Stimulated activated CD4-positive, alpha-beta T cell treated with anti-CD3 and anti-CD28 coated beads, Interleukin-12 subunit alpha, Interleukin-12 subunit beta, amount 100 ng/mL, for 48 hours (primary cell): Measurements from ENCODE around the gene RPS6KA2.

Experiments used
- DNase-seq, 3 donors: peaks; one replicate each; pipeline ENCODE4 v3.0.0-alpha.2; 2020; ENCODE audit warnings: low read depth in 2 of 3, low spot score in 1 of 3

The RPS6KA2 gene

DNA sequence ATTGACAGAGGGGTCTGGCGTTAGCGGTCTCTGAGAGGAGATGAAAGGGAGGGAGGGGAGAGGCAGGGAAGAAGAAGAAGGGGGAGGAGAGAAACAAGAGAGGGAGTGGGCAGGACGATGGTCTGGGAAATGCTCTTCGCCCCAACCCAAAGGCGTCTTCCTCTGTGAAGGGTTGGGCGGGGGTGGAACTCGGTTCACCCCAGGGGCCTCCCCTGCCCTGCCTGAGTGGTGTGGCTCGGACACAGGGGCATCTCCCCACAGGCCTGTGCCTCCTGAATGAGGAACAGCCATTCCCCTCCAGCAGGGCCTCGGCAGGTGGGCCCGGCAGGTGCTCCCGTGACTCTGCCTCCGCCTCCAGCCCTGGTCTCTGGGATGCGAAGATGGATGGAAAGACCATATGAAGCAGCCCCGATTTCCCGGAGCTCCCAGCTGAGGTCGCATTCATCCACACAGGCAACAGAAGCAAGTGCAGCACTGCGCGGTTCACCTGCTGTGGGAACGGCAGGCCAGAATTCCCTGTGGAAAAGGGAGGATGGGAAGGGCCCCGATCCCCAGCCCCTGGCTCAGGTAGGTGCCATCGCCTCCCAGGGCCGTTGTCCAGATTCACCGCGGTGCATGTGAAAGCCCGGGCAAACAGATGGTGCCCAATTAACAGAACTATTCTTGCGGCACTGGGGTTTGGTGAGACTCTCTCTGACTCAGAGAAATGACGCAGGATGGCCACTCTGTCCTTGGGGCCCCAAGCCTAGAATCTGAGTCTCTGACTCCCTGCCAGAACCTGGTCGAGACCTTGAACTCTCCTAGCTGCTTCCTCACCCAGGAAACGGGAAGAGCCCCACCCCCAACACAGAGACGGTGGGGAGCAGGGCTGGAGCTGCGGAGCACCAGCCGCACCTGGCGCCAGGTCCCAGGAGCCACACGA is 29.4 kb upstream of the RPS6KA2 start:
- DNase-seq, result no peak

DNA sequence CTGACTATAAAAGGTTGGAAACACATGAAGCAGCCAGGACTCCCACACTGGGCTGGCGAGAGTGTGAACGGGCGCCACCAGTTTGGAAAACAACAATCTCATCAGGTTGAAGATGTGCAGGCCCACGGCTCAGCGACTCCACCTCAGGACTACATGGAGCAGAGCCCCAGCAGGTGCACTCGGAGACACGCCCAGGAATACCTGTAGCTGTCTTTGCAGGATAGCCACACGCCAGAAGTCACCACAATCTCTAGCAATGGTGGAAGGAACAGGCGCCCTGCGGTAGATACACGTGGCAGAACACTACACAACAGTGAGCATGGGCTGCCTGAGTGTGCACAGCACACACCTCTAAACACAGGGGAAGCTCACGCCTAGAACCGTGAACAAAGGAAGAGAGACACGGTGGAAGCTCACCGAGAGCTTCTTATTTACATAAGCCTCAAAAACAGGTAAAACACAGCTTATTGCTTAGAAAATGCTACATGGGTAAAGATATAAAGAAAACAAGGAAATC is 28.7 kb upstream of the RPS6KA2 start:
- no peak for DNase-seq

GRCh38 chr6:166655251-166655650 is 28.2 kb upstream of the RPS6KA2 start:
- DNase-seq, result no peak

GRCh38 chr6:166654573-166654972 is 27.5 kb upstream of the RPS6KA2 start:
- no peak for DNase-seq

- DNase-seq, result no peak
Observed at GRCh38 chr6:166653639-166653941, 26.5 kb upstream of the RPS6KA2 start.

DNA sequence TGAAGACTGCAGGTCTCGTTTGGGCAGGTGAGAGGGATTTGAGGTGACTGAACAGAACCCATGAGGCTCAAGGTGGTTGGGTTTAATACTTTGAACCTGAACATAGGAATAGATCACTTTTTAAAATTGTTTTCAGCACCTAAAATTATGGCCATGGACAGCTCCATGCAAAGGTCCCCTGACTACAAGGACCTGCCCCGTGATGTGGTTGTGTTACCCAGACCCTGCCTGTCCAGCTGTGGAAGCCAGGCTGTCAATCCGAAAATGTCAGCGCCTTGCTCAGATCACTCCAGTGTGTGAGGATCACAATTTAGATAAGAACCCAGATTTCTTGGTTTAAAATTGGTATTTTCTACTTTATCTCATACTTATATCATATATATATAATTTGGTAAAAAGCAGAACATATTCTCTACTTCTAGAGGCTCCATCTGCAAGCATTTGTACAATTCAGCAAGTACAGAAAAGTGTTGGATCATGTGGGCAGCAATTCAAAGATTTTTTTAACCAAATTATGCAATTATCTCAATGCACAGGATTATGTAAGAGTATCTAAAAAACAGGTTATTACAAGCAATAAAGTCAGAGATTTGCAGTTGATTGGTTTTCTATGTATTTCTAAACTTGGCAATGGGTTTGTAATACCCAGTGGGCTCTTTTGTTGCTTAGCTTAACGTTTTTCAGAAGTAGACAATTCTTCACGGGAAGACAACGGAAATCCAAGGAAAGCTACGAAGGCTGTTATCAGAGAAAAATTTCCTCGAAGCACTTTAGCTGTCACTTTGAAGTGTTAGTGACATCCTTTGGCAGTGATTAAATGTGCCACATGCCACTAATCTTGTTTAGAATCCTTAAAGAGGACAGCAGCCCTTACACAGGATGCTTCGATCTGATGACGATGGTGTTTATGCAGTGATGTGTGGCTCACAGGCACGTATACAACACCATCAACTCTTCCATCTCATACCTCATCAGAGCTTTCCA is 24.1 kb upstream of the RPS6KA2 start:
- no peak for DNase-seq

DNA sequence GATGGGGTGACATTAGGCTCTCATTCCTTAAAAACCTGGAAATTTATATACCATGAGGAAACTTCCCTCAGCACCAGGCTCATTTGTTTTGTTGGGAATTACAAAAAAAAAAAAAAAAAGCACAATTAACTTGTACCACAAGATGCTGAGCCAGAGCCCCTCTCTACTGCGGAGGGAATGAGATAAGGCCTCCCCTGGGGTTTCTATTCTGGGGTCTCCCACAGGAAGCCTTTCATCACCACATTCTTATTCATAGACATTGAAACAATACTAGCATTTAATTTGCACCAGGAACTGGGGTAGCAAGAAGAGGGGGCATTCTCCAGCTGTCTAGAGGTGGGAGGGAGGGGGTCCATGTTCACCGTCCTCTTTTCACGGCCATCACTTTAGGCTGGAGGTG is 23.0 kb upstream of the RPS6KA2 start:
- DNase-seq, result no peak

GRCh38 chr6:166648846-166649245 is 21.8 kb upstream of the RPS6KA2 start:
- no peak for DNase-seq

DNA sequence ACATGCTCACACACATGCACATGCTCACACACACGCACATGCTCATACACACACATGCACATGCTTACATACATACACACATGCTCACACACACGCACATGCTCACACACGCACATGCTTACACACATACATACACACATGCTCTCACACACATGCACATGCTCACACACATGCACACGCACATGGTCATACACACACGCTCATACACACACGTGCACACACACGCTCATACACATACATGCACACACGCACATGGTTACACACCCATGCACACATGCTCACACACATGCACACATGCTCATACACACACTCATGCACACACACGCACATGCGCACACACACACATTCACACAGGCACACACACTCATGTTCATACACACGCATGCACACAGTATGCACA is 20.8 kb upstream of the RPS6KA2 start:
- no peak for DNase-seq

DNA sequence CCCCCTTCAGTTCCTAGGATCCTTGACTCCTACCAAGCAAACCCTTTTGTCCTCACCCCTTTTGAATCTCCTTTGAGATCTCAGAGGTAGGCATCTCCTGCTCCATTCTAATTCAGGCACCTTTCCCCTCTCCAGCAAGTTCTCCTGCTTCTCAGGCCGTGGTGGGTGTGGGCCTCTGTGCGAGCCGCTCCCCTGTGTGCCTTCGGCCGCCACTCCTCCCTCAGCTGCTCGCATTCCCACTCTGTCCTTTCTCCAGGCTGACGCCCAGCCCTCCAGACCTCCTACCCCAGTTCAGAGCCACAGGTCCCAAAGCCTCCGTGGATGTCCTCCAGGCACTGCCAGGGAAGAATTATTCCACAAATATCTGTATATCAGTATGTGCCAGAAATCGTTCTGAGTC is 19.7 kb upstream of the RPS6KA2 start:
- DNase-seq, result no peak

DNA sequence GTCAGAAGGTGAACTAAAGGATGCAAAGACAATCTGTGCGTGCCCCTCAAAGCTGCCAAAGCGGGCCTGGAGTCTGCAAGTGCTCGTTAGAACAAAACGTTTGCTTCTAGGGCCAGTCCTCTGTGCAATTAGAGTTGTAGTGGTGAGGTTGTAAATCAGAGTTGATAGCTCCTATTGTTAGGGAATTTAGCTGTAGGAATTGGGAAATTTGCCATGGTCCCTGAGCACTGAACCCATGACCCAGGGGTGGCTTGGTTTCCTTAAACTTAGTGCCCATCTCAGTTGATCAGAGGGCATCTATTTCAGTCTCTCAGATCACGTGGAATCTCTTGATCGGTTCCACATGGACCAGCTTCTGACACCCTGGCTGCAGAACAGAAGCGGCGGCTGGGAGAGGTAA is 18.8 kb upstream of the RPS6KA2 start:
- DNase-seq, result no peak

DNA sequence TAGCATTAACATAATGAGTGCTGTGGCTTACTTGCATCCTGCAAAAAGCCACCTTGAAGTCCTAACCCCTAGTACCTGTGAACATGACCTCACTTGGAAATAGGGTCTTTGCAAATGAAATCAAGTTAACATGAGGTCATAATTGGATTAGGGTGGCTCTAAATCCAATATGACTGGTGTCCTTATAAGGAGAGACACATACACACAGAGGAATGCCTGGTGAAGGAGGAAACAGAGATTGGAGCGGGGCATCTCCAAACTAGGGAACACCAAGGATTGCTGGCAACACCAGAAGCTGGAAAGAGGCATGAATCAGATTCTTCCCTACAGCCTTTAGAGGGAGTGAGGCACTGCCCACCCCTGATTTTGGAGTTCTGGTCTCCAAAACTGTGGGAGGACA is 17.6 kb upstream of the RPS6KA2 start:
- no peak for DNase-seq

DNA sequence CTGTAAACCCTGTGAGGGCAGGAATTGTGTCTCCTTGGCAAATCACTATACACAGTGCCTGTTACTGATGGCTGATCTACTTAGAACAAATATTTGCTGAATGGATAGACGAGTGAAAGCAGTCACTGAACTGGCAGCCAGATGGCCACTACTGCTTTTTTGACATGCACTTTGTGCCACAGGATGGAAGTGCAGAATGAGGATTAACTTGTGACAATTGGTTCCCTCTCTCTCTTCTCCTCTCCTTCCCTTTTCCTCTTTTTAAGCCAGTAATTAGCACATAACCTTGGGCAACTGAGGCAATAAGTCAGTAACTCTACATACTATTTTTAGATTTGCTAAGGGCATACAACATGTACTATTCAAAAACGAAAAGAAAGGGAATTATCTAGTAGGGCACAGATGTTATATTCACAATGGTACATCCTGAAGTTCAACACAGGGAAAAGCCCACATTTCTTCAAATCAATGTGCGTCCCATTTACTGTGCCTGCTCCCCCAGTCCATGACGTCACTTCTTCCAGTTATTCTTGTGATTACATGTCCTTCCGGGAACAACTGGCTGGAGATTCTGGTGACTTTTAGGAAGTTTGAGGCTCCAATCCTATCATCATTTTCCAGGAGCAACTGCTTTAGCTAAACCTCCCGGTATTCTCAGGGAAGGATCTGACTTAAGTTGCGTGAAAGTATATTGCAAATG is 17.0 kb upstream of the RPS6KA2 start:
- DNase-seq, result no peak

- no peak for DNase-seq
Observed at GRCh38 chr6:166642646-166643045, 15.6 kb upstream of the RPS6KA2 start.

DNA sequence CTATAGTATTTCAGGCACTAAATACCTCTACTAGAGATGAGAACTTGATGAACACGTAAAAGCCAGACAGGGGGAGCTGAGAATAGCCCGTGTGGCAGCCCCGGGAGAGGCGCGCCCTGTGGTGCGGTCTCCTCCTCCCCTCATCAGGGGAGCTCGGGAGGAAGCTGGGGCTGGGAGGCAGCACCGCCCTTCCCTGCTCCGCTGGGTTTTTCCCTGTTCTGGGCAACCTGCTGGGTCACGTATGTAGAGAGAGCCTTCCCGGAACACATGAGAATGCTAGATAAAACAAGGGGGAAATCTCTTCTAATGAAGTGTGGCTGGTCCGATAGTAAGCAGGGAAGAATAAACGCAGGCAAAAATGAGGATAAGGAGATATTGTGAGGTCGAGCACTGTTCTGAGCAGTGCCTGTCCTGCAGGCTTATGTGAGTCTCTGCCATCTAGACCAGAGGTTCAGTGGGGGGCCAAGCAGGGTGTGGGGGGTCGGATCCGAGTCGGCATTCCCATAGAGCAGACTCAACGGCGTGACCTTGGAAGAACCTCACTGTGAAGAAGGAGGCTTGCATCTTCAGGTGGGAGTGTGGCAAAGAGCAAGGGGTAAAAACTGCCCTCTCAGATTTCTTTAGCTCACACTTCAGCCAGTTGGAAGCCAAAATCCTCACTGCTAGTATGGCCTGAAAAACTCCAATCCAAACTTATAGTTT is 13.4 kb upstream of the RPS6KA2 start:
- DNase-seq, result no peak

DNA sequence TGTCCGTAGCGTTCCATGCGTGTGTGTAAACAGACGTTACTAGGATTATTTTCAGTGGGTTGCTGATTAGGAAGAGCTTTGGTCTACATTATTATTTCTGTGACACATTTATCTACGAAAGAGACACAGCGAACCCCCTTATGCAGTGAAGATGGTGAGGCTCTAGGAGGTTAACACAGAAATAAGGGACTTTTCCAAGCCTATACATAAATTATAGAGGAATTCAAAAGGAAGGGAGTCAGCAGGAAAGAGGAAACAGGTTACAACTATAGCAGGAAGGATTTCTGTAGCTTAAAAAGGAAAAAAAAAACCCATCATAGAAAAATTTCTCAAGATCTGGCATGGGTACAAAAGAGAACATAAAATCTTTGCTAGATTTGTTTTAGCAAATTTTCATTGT is 12.9 kb upstream of the RPS6KA2 start:
- DNase-seq, result no peak

GRCh38 chr6:166638573-166638964 is 11.5 kb upstream of the RPS6KA2 start:
- DNase-seq, result no peak

DNA sequence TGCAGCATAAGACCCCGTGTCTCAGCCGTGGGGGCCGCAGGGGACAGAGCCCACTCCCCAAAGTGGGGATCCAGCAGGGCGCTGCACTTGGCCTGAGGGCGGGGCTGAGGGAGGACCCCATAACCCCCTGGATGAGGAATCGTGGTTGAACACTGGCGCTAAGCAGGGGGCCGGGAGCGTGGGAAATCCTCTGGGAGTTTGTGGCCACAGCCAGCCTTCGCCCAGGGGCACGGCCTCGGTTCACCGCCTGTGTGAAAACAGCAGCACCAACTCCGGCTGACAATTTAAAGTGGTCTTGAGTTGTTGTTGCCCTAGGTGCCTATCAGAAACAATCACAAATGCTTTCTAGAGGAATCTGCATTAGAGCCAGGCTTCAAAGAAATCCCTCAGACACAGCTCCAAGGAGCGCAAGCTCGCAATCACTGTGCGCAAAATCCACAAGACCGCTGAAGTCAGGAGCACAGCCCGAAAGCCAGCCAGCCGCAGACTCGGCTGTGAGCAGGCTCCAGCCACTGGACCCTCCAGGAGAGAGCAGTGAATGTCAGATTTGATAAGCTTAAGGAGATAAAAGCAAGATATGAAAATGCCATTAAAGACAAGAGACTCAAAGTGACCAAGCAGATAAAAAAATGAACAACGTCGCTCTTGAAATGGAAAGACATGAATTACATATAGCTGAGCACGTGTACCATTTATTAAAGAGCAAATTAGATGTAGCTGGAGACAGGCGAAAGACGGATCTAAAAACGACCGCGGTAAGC is 10.9 kb upstream of the RPS6KA2 start:
- DNase-seq, result no peak

GRCh38 chr6:166636934-166637333 is 9.9 kb upstream of the RPS6KA2 start:
- no peak for DNase-seq
